Caco-2 (cell line): Measurements from ENCODE around the gene IFNA6. TPM values are rescaled to one million over a fixed set of nuclear protein-coding genes. Genes with fewer than 3 reads are reported as not detected.

ENCODE experiments used
- BruUV-seq: library from RNA; stranded (reverse); fragments of 400-500 nt; replicated peaks from 2 replicates; lab custom pipeline; 2021; lab: Mats Ljungman, UMichigan
- CTCF ChIA-PET: fragments of 300-600 bp; sonication (Branson Sonifier 250); formaldehyde crosslinking; loops from one replicate; lab custom pipeline; 2022; ENCODE audit warnings: antibody characterized with exemption; lab: Charles Lee
- POLR2A ChIA-PET: fragments of 300-600 bp; sonication (Branson Sonifier 250); formaldehyde crosslinking; loops from one replicate; lab custom pipeline; 2022; ENCODE audit warnings: antibody characterized with exemption; lab: Charles Lee
- DNase-seq, 2 experiments: peaks; one replicate each; pipeline versions ENCODE4 v3.0.0 to v3.0.0-alpha.2; 2020 to 2022
- H3K27me3 ChIP-seq: replicated peaks from 2 replicates; pipeline ENCODE4 v1.6.0; 2011; ENCODE audit warnings: low read length; ENCODE audit not compliant: control insufficient read depth, insufficient read depth
- H3K36me3 ChIP-seq: 2 replicates; pipeline ENCODE4 v1.5.1; 2011; ENCODE audit warnings: low read length; ENCODE audit not compliant: control insufficient read depth, insufficient read depth
- H3K4me1 ChIP-seq: fragments of 250-450 bp; sonication (Bioruptor Pico); 2 replicates; pipeline ENCODE4 v1.5.1; 2020; ENCODE audit warnings: mild to moderate bottlenecking
- H3K4me3 ChIP-seq: 2 replicates; pipeline ENCODE4 v1.5.1; 2011; ENCODE audit warnings: low read depth, mild to moderate bottlenecking, control low read depth, low read length
- H3K9me3 ChIP-seq: fragments of 250-450 bp; sonication (Bioruptor Pico); 2 replicates; pipeline ENCODE4 v1.5.1; 2020; ENCODE audit warnings: mild to moderate bottlenecking, moderate library complexity
- H3K27ac Mint-ChIP-seq: one replicate; pipeline ENCODE4 v1.8.0; 2022; ENCODE audit warnings: mixed read lengths; ENCODE audit not compliant: unreplicated experiment
- H3K27me3 Mint-ChIP-seq: one replicate; pipeline ENCODE4 v1.8.0; 2022; ENCODE audit warnings: mixed read lengths; ENCODE audit not compliant: insufficient read depth, unreplicated experiment
- H3K36me3 Mint-ChIP-seq: one replicate; pipeline ENCODE4 v1.8.0; 2022; ENCODE audit warnings: mild to moderate bottlenecking, mixed read lengths; ENCODE audit not compliant: insufficient read depth, unreplicated experiment
- H3K4me1 Mint-ChIP-seq: one replicate; pipeline ENCODE4 v1.8.0; 2022; ENCODE audit warnings: low read depth, mixed read lengths; ENCODE audit not compliant: unreplicated experiment
- H3K4me3 Mint-ChIP-seq: one replicate; pipeline ENCODE4 v1.8.0; 2022; ENCODE audit warnings: mild to moderate bottlenecking, moderate library complexity, mixed read lengths; ENCODE audit not compliant: unreplicated experiment
- H3K9me3 Mint-ChIP-seq: one replicate; pipeline ENCODE4 v1.8.0; 2022; ENCODE audit warnings: mixed read lengths; ENCODE audit not compliant: unreplicated experiment
- intact Hi-C: fragments of 100-400 bp; cut with micrococcal nuclease; formaldehyde crosslinking; loops from one replicate; pipeline ENCODE4 v1.10.0; 2022; ENCODE audit not compliant: unreplicated experiment
- total RNA-seq: library from RNA; stranded (reverse); gene quantifications from 2 replicates; pipeline ENCODE4 v1.2.3, GENCODE V29; 2022
- TF ChIP-seq, protein P1 (sequence below), 2 experiments: fragments of 200-600 bp in 1 of 2; IDR thresholded peaks; 1 replicate in 1 of 2; 2 replicates in 1 of 2; pipeline versions ENCODE4 v1.5.1 to v1.8.0; 2011 to 2022; ENCODE audit warnings: antibody characterized with exemption in 1 of 2, control low read depth in 1 of 2, inconsistent platforms in 1 of 2, low read depth in 1 of 2, low read length in 1 of 2, mild to moderate bottlenecking in 1 of 2, moderate library complexity in 1 of 2; ENCODE audit not compliant: insufficient read depth in 1 of 2, severe bottlenecking in 1 of 2, unreplicated experiment in 1 of 2

IFNA6 gene
- total RNA-seq, 1 experiment from 2014 or later: not detected

DNA sequence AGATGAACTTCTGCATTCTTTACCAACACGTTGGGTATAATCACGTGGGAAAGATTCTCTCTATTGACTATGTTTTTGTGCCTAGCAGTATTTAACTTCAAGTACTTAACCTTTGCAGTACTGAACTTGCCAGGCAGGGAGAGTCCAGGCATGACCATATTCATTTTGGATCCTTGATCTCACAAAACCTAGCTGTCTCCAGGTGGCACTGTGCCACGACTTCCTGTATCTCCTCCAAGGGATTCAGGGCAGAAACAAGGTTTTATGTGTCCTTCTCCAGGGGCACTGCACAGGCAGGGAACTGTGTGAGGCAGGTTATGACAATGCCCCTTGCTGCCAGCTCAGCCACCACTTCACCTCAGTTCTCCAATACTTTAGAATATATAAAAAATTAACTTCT, 33.8 kb downstream of the IFNA6 start:
- Mint-ChIP-seq H3K27ac (no peak overlapping the region), H3K27me3 (peaks cover 9% of the 10 kb centered on the region), H3K4me1 (peaks cover 5% of the 10 kb centered on the region), H3K36me3 (peaks cover 6% of the 10 kb centered on the region), H3K9me3 (no peaks in the 10 kb centered on the region), H3K4me3 (no peak overlapping the region)
- no peaks in the 10 kb centered on the region for H3K27me3 ChIP-seq
- no TSS peak for BruUV-seq
- H3K36me3 ChIP-seq: no peaks in the 10 kb centered on the region
- TF ChIP-seq, protein P1, sequence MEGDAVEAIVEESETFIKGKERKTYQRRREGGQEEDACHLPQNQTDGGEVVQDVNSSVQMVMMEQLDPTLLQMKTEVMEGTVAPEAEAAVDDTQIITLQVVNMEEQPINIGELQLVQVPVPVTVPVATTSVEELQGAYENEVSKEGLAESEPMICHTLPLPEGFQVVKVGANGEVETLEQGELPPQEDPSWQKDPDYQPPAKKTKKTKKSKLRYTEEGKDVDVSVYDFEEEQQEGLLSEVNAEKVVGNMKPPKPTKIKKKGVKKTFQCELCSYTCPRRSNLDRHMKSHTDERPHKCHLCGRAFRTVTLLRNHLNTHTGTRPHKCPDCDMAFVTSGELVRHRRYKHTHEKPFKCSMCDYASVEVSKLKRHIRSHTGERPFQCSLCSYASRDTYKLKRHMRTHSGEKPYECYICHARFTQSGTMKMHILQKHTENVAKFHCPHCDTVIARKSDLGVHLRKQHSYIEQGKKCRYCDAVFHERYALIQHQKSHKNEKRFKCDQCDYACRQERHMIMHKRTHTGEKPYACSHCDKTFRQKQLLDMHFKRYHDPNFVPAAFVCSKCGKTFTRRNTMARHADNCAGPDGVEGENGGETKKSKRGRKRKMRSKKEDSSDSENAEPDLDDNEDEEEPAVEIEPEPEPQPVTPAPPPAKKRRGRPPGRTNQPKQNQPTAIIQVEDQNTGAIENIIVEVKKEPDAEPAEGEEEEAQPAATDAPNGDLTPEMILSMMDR (IDR thresholded peaks at IDR 0.05; ENCODE audit: insufficient read depth in 1 of 2, low read depth in 1 of 2, low read length in 1 of 2, severe bottlenecking in 1 of 2, unreplicated experiment in 1 of 2): no peak
- POLR2A ChIA-PET: no interaction called here
- H3K4me1 ChIP-seq: no peaks in the 10 kb centered on the region
- no peak overlapping the region for H3K4me3 ChIP-seq
- intact Hi-C loops: loop anchor here (10.0 kb wide), 1 partner anchor 132 kb away; the partner anchor contains the start of gene IFNA4
- H3K9me3 ChIP-seq: no peaks in the 10 kb centered on the region
- DNase-seq: no peak
- CTCF ChIA-PET: interaction anchor here (0.7 kb wide), 1 partner anchor 75 kb away, joined by 3 read pairs; no protein-coding TSS in a partner anchor

DNA sequence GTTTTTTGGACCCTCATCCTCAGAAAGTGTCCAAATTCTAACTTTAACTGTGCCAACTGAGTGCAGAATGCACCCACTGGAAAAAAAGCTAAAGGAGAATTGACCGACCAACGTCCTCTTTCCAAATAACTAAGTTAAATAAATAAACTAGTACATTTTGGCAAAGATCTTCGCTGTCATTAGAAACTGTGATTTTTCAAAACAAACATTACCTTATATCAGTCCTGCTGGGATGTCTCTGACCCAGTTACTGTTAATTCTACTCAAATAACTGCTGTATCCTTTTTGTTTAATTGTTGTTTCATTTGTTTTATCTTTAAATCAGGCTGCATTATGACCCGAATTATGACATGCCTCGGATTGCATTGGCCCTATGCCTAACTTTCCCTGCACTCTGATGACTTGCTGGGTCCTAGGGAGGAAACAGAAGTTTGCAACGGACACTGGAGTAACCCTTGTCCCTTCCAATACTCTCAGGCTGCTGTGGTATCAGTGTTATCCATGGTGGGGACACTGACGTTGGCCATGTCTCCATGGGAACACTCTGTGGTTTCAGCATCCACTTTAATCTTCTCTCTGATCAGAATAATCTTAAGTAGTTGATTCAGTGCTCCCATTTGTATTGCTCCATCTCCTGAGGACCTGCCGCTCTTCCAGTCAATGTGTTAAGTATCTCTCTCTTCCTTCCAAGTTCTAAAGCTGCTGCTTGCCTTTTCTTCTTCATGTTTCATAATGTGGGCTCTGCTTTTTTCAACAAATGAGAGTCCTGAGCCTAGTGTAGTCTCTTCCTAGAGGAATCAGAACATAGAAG, 34.5 kb downstream of the IFNA6 start:
- BruUV-seq: no TSS peak
- TF ChIP-seq, protein P1 (IDR thresholded peaks at IDR 0.05; ENCODE audit: insufficient read depth in 1 of 2, low read depth in 1 of 2, low read length in 1 of 2, severe bottlenecking in 1 of 2, unreplicated experiment in 1 of 2): no peak
- Mint-ChIP-seq H3K36me3 (peaks cover 6% of the 10 kb centered on the region), H3K9me3 (no peaks in the 10 kb centered on the region), H3K27me3 (peaks cover 9% of the 10 kb centered on the region), H3K4me3 (no peak overlapping the region), H3K27ac (no peak overlapping the region), H3K4me1 (peaks cover 5% of the 10 kb centered on the region)
- DNase-seq: no peak
- POLR2A ChIA-PET: no interaction called here
- intact Hi-C loops: loop anchor here (10.0 kb wide), 1 partner anchor 131 kb away; the partner anchor contains the start of gene IFNA4
- no peak overlapping the region for H3K4me3 ChIP-seq
- CTCF ChIA-PET: interaction anchor here (0.7 kb wide), 1 partner anchor 76 kb away, joined by 3 read pairs; no protein-coding TSS in a partner anchor
- no peaks in the 10 kb centered on the region for H3K27me3 ChIP-seq
- no peaks in the 10 kb centered on the region for H3K36me3 ChIP-seq
- no peaks in the 10 kb centered on the region for H3K4me1 ChIP-seq
- H3K9me3 ChIP-seq: no peaks in the 10 kb centered on the region

DNA sequence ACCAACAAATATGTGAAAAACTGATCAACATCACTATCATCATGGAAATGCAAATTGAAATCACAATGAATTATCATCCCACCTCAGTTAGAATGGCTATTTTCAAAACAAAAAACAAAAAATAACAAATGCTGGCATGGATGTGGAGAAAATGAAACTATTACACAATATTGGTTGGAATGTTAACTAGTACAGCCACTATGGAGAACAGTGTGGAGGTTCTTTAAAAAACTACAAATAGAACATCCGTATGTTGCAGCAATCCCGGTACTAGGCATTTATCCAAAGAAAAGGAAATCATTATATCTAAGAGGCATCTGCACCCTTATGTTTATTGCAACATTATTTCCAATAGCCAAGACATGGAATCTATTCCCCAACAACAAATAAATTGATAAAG, 36.5 kb downstream of the IFNA6 start:
- no peaks in the 10 kb centered on the region for H3K4me1 ChIP-seq
- Mint-ChIP-seq H3K27ac (no peak overlapping the region), H3K9me3 (no peaks in the 10 kb centered on the region), H3K4me1 (peaks cover 5% of the 10 kb centered on the region), H3K4me3 (no peak overlapping the region), H3K27me3 (peaks cover 14% of the 10 kb centered on the region), H3K36me3 (no peaks in the 10 kb centered on the region)
- CTCF ChIA-PET: no interaction called here
- intact Hi-C loops: loop anchor here (10.0 kb wide), 1 partner anchor 129 kb away; the partner anchor contains the start of gene IFNA4
- H3K9me3 ChIP-seq: no peaks in the 10 kb centered on the region
- POLR2A ChIA-PET: no interaction called here
- no TSS peak for BruUV-seq
- TF ChIP-seq, protein P1 (IDR thresholded peaks at IDR 0.05; ENCODE audit: insufficient read depth in 1 of 2, low read depth in 1 of 2, low read length in 1 of 2, severe bottlenecking in 1 of 2, unreplicated experiment in 1 of 2): no peak
- H3K27me3 ChIP-seq: no peaks in the 10 kb centered on the region
- no peak overlapping the region for H3K4me3 ChIP-seq
- no peaks in the 10 kb centered on the region for H3K36me3 ChIP-seq
- DNase-seq: no peak
